Activated CD4-positive, alpha-beta T cell treated with anti-CD3 and anti-CD28 coated beads for 36 hours (primary cell): ENCODE results near the gene MMP24OS. TPM values are rescaled to one million over a fixed set of nuclear protein-coding genes. Genes with fewer than 3 reads are reported as not detected.

Experiments used
- ATAC-seq: fragments of 200-7000 bp; cut with Tn5 transposase; one replicate; pipeline ENCODE4 v1.10.0; 2021; ENCODE audit warnings: mild to moderate bottlenecking, moderate library complexity
- CTCF ChIA-PET: fragments of 350-600 bp; sonication (Branson Sonifier 250); formaldehyde crosslinking; loops from one replicate; lab custom pipeline; 2021; ENCODE audit warnings: antibody characterized with exemption; lab: Charles Lee
- POLR2A ChIA-PET: fragments of 350-600 bp; sonication (Branson Sonifier 250); formaldehyde crosslinking; loops from one replicate; lab custom pipeline; 2021; ENCODE audit warnings: antibody characterized with exemption, inconsistent platforms; lab: Charles Lee
- DNase-seq: peaks from one replicate; pipeline ENCODE4 v3.0.0-alpha.2; 2020
- H3K27ac Mint-ChIP-seq: one replicate; pipeline ENCODE4 v1.8.0; 2021; ENCODE audit warnings: mixed read lengths
- H3K27me3 Mint-ChIP-seq: one replicate; pipeline ENCODE4 v1.8.0; 2021; ENCODE audit warnings: mixed read lengths
- H3K36me3 Mint-ChIP-seq: one replicate; pipeline ENCODE4 v1.8.0; 2021; ENCODE audit warnings: low read depth, mixed read lengths
- H3K4me1 Mint-ChIP-seq: one replicate; pipeline ENCODE4 v1.8.0; 2021; ENCODE audit warnings: mixed read lengths
- H3K4me3 Mint-ChIP-seq: one replicate; pipeline ENCODE4 v1.8.0; 2021; ENCODE audit warnings: mild to moderate bottlenecking, moderate library complexity, mixed read lengths
- H3K9me3 Mint-ChIP-seq: one replicate; pipeline ENCODE4 v1.8.0; 2021; ENCODE audit warnings: low read depth, mixed read lengths
- intact Hi-C, 2 experiments: fragments of 100-400 bp; cut with DNase I in 1 of 2; cut with micrococcal nuclease in 1 of 2; formaldehyde crosslinking; loops; one replicate each; pipeline versions ENCODE4 v1.14.2 to v1.15.1; 2022 to 2024; cut with DNase I, micrococcal nuclease
- total RNA-seq, 2 experiments: library from RNA; stranded (reverse); gene quantifications; one replicate each; pipeline ENCODE4 v1.2.3, GENCODE V29; 2021

MMP24OS gene
- total RNA-seq, 2 experiments from 2014 or later = 44.6 to 56.8 TPM

- DNase-seq = peak; percentile 58
- POLR2A ChIA-PET = interaction anchor here (0.5 to 1.5 kb wide), 8 partner anchors 11 to 855 kb away, joined by 3 to 5 read pairs (median 3); partner anchors contain the start of gene SCAND1
- Mint-ChIP-seq H3K36me3 (peaks cover 42% of the 10 kb centered on the region), H3K4me1 (peaks cover 23% of the 10 kb centered on the region), H3K4me3 (peak overlapping the region; percentile 81), H3K9me3 (no peaks in the 10 kb centered on the region), H3K27ac (peak overlapping the region; percentile 91), H3K27me3 (no peaks in the 10 kb centered on the region)
- ATAC-seq = peak; percentile 25
- intact Hi-C loops = loop anchor here in 1 of 2 experiments (1.0 to 2.0 kb wide), 5 partner anchors 22 to 669 kb away; partner anchors contain the start of genes GSS, MYH7B and TRPC4AP
- CTCF ChIA-PET = interaction anchor here (0.6 to 1.5 kb wide), 11 partner anchors 9 to 721 kb away, joined by 3 to 7 read pairs (median 3); partner anchors contain the start of genes EDEM2 and SCAND1
These were observed 5.7 kb upstream of the MMP24OS start for GRCh38 chr20:35283441-35284266.

GRCh38 chr20:35281506-35282101 lies 3.7 kb upstream of the MMP24OS start:
- no peaks in the 10 kb centered on the region for H3K27me3 Mint-ChIP-seq
- intact Hi-C loops = no loop called here
- H3K27ac Mint-ChIP-seq = no peak overlapping the region
- no peaks in the 10 kb centered on the region for H3K9me3 Mint-ChIP-seq
- CTCF ChIA-PET = interaction anchor here (1.1 kb wide), 1 partner anchor 110 kb away, joined by 4 read pairs; no protein-coding TSS in a partner anchor
- DNase-seq (no peak), ATAC-seq (no peak)
- POLR2A ChIA-PET = no interaction called here
- peaks cover 26% of the 10 kb centered on the region for H3K4me1 Mint-ChIP-seq
- H3K36me3 Mint-ChIP-seq = peaks cover 54% of the 10 kb centered on the region
- no peak overlapping the region for H3K4me3 Mint-ChIP-seq

GRCh38 chr20:35280523-35280922 lies 2.6 kb upstream of the MMP24OS start:
- Mint-ChIP-seq H3K4me1 (peaks cover 20% of the 10 kb centered on the region), H3K27me3 (no peaks in the 10 kb centered on the region), H3K4me3 (no peak overlapping the region), H3K36me3 (peaks cover 58% of the 10 kb centered on the region), H3K9me3 (no peaks in the 10 kb centered on the region), H3K27ac (peak overlapping the region; percentile 55)
- ATAC-seq = no peak
- no peak for DNase-seq
- intact Hi-C loops = no loop called here
- CTCF ChIA-PET = interaction anchor here (1.1 to 1.3 kb wide), 2 partner anchors 11 to 111 kb away, joined by 4 to 6 read pairs; no protein-coding TSS in a partner anchor
- POLR2A ChIA-PET = no interaction called here

- H3K4me1 Mint-ChIP-seq = peaks cover 14% of the 10 kb centered on the region
- peaks cover 58% of the 10 kb centered on the region for H3K36me3 Mint-ChIP-seq
- H3K27me3 Mint-ChIP-seq = no peaks in the 10 kb centered on the region
- H3K27ac Mint-ChIP-seq = peak overlapping the region; percentile 55
- ChIA-PET CTCF (interaction anchor here (1.3 kb wide), 1 partner anchor 10 kb away, joined by 6 read pairs; no protein-coding TSS in a partner anchor), POLR2A (interaction anchor here (0.6 kb wide), 1 partner anchor 130 kb away, joined by 3 read pairs; no protein-coding TSS in a partner anchor)
- no peak overlapping the region for H3K4me3 Mint-ChIP-seq
- H3K9me3 Mint-ChIP-seq = no peaks in the 10 kb centered on the region
- DNase-seq (no peak), ATAC-seq (no peak)
- intact Hi-C loops = loop anchor here (2.0 to 5.0 kb wide), 4 partner anchors 25 to 403 kb away; partner anchors contain the start of genes ACSS2 (in 1 of the 2) and EDEM2 (in 1 of the 2)
These were observed 1.7 kb upstream of the MMP24OS start for GRCh38 chr20:35279533-35280174.

- peak overlapping the region; percentile 55 for H3K27ac Mint-ChIP-seq
- ChIA-PET CTCF (no interaction called here), POLR2A (interaction anchor here (0.6 kb wide), 1 partner anchor 131 kb away, joined by 3 read pairs; no protein-coding TSS in a partner anchor)
- peaks cover 14% of the 10 kb centered on the region for H3K4me1 Mint-ChIP-seq
- intact Hi-C loops = loop anchor here (2.0 to 5.0 kb wide), 4 partner anchors 26 to 402 kb away; partner anchors contain the start of genes ACSS2 (in 1 of the 2) and EDEM2 (in 1 of the 2)
- H3K9me3 Mint-ChIP-seq = no peaks in the 10 kb centered on the region
- H3K36me3 Mint-ChIP-seq = peaks cover 55% of the 10 kb centered on the region
- H3K4me3 Mint-ChIP-seq = no peak overlapping the region
- no peak for ATAC-seq
- no peak for DNase-seq
- H3K27me3 Mint-ChIP-seq = no peaks in the 10 kb centered on the region
These were observed 1.1 kb upstream of the MMP24OS start for GRCh38 chr20:35279040-35279439.

- H3K27ac Mint-ChIP-seq = peak overlapping the region; percentile 97
- ATAC-seq = no peak
- intact Hi-C loops = loop anchor here (1.0 to 5.0 kb wide), 3 partner anchors 130 to 178 kb away; partner anchors contain the start of genes CEP250 (in 1 of the 2), EDEM2 (in 1 of the 2) and UQCC1 (in 1 of the 2)
- no peaks in the 10 kb centered on the region for H3K9me3 Mint-ChIP-seq
- H3K36me3 Mint-ChIP-seq = peaks cover 41% of the 10 kb centered on the region
- H3K4me1 Mint-ChIP-seq = peaks cover 6% of the 10 kb centered on the region
- POLR2A ChIA-PET = no interaction called here
- peak overlapping the region; percentile 99 for H3K4me3 Mint-ChIP-seq
- no peaks in the 10 kb centered on the region for H3K27me3 Mint-ChIP-seq
- DNase-seq = no peak
- CTCF ChIA-PET = interaction anchor here (0.7 to 1.1 kb wide), 2 partner anchors 24 to 181 kb away, joined by 4 to 6 read pairs; no protein-coding TSS in a partner anchor
These were observed 795 bp downstream of the MMP24OS start for GRCh38 chr20:35277127-35277526.

GRCh38 chr20:35276408-35276807 lies 1.5 kb downstream of the MMP24OS start:
- CTCF ChIA-PET = interaction anchor here (1.7 kb wide), 1 partner anchor 180 kb away, joined by 4 read pairs; no protein-coding TSS in a partner anchor
- Mint-ChIP-seq H3K36me3 (peaks cover 38% of the 10 kb centered on the region), H3K27ac (peak overlapping the region; percentile 97), H3K27me3 (no peaks in the 10 kb centered on the region), H3K4me3 (peak overlapping the region; percentile 99), H3K4me1 (peaks cover 2% of the 10 kb centered on the region), H3K9me3 (no peaks in the 10 kb centered on the region)
- ATAC-seq (no peak), DNase-seq (no peak)
- intact Hi-C loops = loop anchor here (2.0 to 5.0 kb wide), 2 partner anchors 129 to 134 kb away; partner anchors contain the start of genes EDEM2 (in 1 of the 2) and UQCC1 (in 1 of the 2)
- POLR2A ChIA-PET = no interaction called here

- Mint-ChIP-seq H3K9me3 (no peaks in the 10 kb centered on the region), H3K27me3 (no peaks in the 10 kb centered on the region), H3K4me3 (peak overlapping the region; percentile 99), H3K27ac (peak overlapping the region; percentile 25), H3K4me1 (peaks cover 2% of the 10 kb centered on the region), H3K36me3 (peaks cover 40% of the 10 kb centered on the region)
- intact Hi-C loops = loop anchor here (2.0 to 5.0 kb wide), 2 partner anchors 128 to 135 kb away; partner anchors contain the start of genes EDEM2 (in 1 of the 2) and UQCC1 (in 1 of the 2)
- no peak for DNase-seq
- ChIA-PET POLR2A (no interaction called here), CTCF (interaction anchor here (1.7 kb wide), 1 partner anchor 179 kb away, joined by 4 read pairs; no protein-coding TSS in a partner anchor)
- no peak for ATAC-seq
These were observed 2.1 kb downstream of the MMP24OS start for GRCh38 chr20:35275741-35276251.

- intact Hi-C loops = loop anchor here in 1 of 2 experiments (5.0 kb wide), 1 partner anchor 127 kb away; the partner anchor contains the start of gene EDEM2
- CTCF ChIA-PET = interaction anchor here (0.6 to 0.8 kb wide), 2 partner anchors 10 to 406 kb away, joined by 3 to 4 read pairs; partner anchors contain the start of gene EIF6
- no peak overlapping the region for H3K27ac Mint-ChIP-seq
- no peak for DNase-seq
- no peaks in the 10 kb centered on the region for H3K27me3 Mint-ChIP-seq
- POLR2A ChIA-PET = no interaction called here
- ATAC-seq = no peak
- peaks cover 2% of the 10 kb centered on the region for H3K4me1 Mint-ChIP-seq
- H3K4me3 Mint-ChIP-seq = no peak overlapping the region
- peaks cover 34% of the 10 kb centered on the region for H3K36me3 Mint-ChIP-seq
- no peaks in the 10 kb centered on the region for H3K9me3 Mint-ChIP-seq
These were observed 3.5 kb downstream of the MMP24OS start for GRCh38 chr20:35274172-35275092.
